CD4-positive, alpha-beta T cell treated with Interleukin-2 at 100 ng/mL for 4 hours (primary cell): Measurements from ENCODE around the gene TST.
A peak's percentile ranks its signal among the peaks of the same experiment; 100 is the strongest.

Experiments
- DNase-seq: peaks from one replicate; pipeline ENCODE4 v3.0.0-alpha.2; 2020; ENCODE audit warnings: low spot score

The TST gene

GRCh38 chr22:37019309-37020191 is at the start of gene TST, which contains the start of gene MPST:
Gene TST, minus strand, starts transcription at chr22:37019447. Its CDS starts 715 bp downstream, at chr22:37018732.
Gene MPST, plus strand, starts transcription at chr22:37019742. Its CDS starts 95 bp downstream, at chr22:37019837.
- peak; percentile 34 for DNase-seq

GRCh38 chr22:37068859-37069258 is 49.6 kb upstream of the TST start:
- DNase-seq: no peak

GRCh38 chr22:37067428-37067827 is 48.2 kb upstream of the TST start:
- DNase-seq: no peak

- DNase-seq: no peak
Measured at GRCh38 chr22:37065961-37066360, 46.7 kb upstream of the TST start.

- no peak for DNase-seq
Measured at GRCh38 chr22:37065180-37065579, 45.9 kb upstream of the TST start.

GRCh38 chr22:37064553-37064952 is 45.3 kb upstream of the TST start:
- DNase-seq: no peak

- DNase-seq: no peak
Measured at GRCh38 chr22:37063431-37064420, 44.5 kb upstream of the TST start.

GRCh38 chr22:37062702-37063381 is 43.6 kb upstream of the TST start:
- DNase-seq: no peak

GRCh38 chr22:37062376-37062675 is 43.1 kb upstream of the TST start:
- no peak for DNase-seq

- DNase-seq: no peak
Measured at GRCh38 chr22:37061611-37062375, 42.5 kb upstream of the TST start.

- no peak for DNase-seq
Measured at GRCh38 chr22:37060801-37061610, 41.8 kb upstream of the TST start.

GRCh38 chr22:37059876-37060449 is 40.7 kb upstream of the TST start:
- no peak for DNase-seq

- DNase-seq: no peak
Measured at GRCh38 chr22:37058917-37059701, 39.9 kb upstream of the TST start.

- DNase-seq: no peak
Measured at GRCh38 chr22:37057796-37058510, 38.7 kb upstream of the TST start.

- DNase-seq: no peak
Measured at GRCh38 chr22:37057226-37057625, 38.0 kb upstream of the TST start.

GRCh38 chr22:37056246-37056645 is 37.0 kb upstream of the TST start:
- DNase-seq: no peak

- DNase-seq: no peak
Measured at GRCh38 chr22:37054600-37055365, 35.5 kb upstream of the TST start.

GRCh38 chr22:37054056-37054395 is 34.8 kb upstream of the TST start:
- no peak for DNase-seq
